Naive thymus-derived CD4-positive, alpha-beta T cell (primary cell): ENCODE measurements around the gene VRK2. TPM values are rescaled to one million over a fixed set of nuclear protein-coding genes. Genes with fewer than 3 reads are reported as not detected.

Source experiments
- ATAC-seq: fragments of 150-1000 bp; cut with Tn5 transposase; 2 replicates; pipeline ENCODE4 v1.10.0; 2021; ENCODE audit warnings: mild to moderate bottlenecking, moderate library complexity
- CTCF ChIA-PET: fragments of 350-600 bp; sonication (Branson Sonifier 250); formaldehyde crosslinking; loops from one replicate; lab custom pipeline; 2021; ENCODE audit warnings: antibody characterized with exemption; lab: Charles Lee
- POLR2A ChIA-PET: fragments of 350-600 bp; sonication (Branson Sonifier 250); formaldehyde crosslinking; loops from one replicate; lab custom pipeline; 2021; ENCODE audit warnings: antibody characterized with exemption, inconsistent platforms; lab: Charles Lee
- DNase-seq, 9 donors: peaks; one replicate each; pipeline versions ENCODE4 v3.0.0 to v3.0.0-alpha.2; 2020 to 2022; ENCODE audit warnings: mixed read lengths in 1 of 9
- H3K27ac ChIP-seq: one replicate; pipeline ENCODE4 v1.7.0; 2013; ENCODE audit warnings: mild to moderate bottlenecking, low read depth, low read length, moderate library complexity
- H3K27me3 ChIP-seq, 2 donors: one replicate each; pipeline ENCODE4 v1.7.0; 2013; ENCODE audit warnings: low read length in 2 of 2, mild to moderate bottlenecking in 2 of 2, moderate library complexity in 2 of 2; ENCODE audit not compliant: control insufficient read depth in 2 of 2, insufficient read depth in 2 of 2
- H3K36me3 ChIP-seq, 3 experiments: 1 replicate in 2 of 3; 2 replicates in 1 of 3; pipeline ENCODE4 v1.7.0; 2013; ENCODE audit warnings: low read length in 3 of 3, mild to moderate bottlenecking in 3 of 3, moderate library complexity in 1 of 3; ENCODE audit not compliant: insufficient read depth in 3 of 3, control insufficient read depth in 2 of 3
- H3K4me1 ChIP-seq, 2 donors: one replicate each; pipeline ENCODE4 v1.7.0; 2013; ENCODE audit warnings: low read length in 2 of 2, mild to moderate bottlenecking in 2 of 2, moderate library complexity in 1 of 2; ENCODE audit not compliant: control insufficient read depth in 2 of 2, insufficient read depth in 2 of 2
- H3K4me3 ChIP-seq: 2 replicates; pipeline ENCODE4 v1.7.0; 2013; ENCODE audit warnings: mild to moderate bottlenecking, low read length
- H3K9me3 ChIP-seq, 3 experiments: 1 replicate in 2 of 3; 2 replicates in 1 of 3; pipeline ENCODE4 v1.7.0; 2013; ENCODE audit warnings: low read length in 3 of 3; ENCODE audit not compliant: control insufficient read depth in 2 of 3
- H3K27ac Mint-ChIP-seq, 9 donors: one replicate each; pipeline ENCODE4 v1.8.0; 2020 to 2022; ENCODE audit warnings: mixed read lengths in 9 of 9, mild to moderate bottlenecking in 8 of 9, moderate library complexity in 5 of 9, inconsistent platforms in 2 of 9
- H3K27me3 Mint-ChIP-seq, 5 donors: one replicate each; pipeline ENCODE4 v1.8.0; 2021 to 2022; ENCODE audit warnings: mixed read lengths in 5 of 5, mild to moderate bottlenecking in 1 of 5
- H3K36me3 Mint-ChIP-seq, 5 donors: one replicate each; pipeline ENCODE4 v1.8.0; 2020 to 2022; ENCODE audit warnings: mixed read lengths in 5 of 5, mild to moderate bottlenecking in 3 of 5, inconsistent platforms in 1 of 5
- H3K4me1 Mint-ChIP-seq, 7 donors: one replicate each; pipeline ENCODE4 v1.8.0; 2020 to 2022; ENCODE audit warnings: mixed read lengths in 7 of 7, mild to moderate bottlenecking in 3 of 7, inconsistent platforms in 1 of 7
- H3K4me3 Mint-ChIP-seq, 10 donors: one replicate each; pipeline ENCODE4 v1.8.0; 2020 to 2022; ENCODE audit warnings: mild to moderate bottlenecking in 10 of 10, mixed read lengths in 10 of 10, moderate library complexity in 6 of 10, inconsistent platforms in 2 of 10
- H3K9me3 Mint-ChIP-seq, 11 donors: one replicate each; pipeline ENCODE4 v1.8.0; 2020 to 2022; ENCODE audit warnings: mixed read lengths in 11 of 11, mild to moderate bottlenecking in 4 of 11, inconsistent platforms in 1 of 11, moderate library complexity in 1 of 11
- intact Hi-C, 2 donors: fragments of 100-400 bp; cut with micrococcal nuclease; formaldehyde crosslinking; loops; one replicate each; pipeline ENCODE4 v1.15.1; 2023
- polyA plus RNA-seq, 2 donors: library from polyadenylated mRNA; unstranded; fragments of 300-500 nt; fragmentation: Illumina TruSeq; gene quantifications; one replicate each; pipeline ENCODE4 v1.2.3, GENCODE V29; 2021
- total RNA-seq, 6 experiments: library from RNA in 5 of 6; stranded (reverse) in 5 of 6; gene quantifications; 1 replicate in 5 of 6; 2 replicates in 1 of 6; pipeline ENCODE4 v1.2.3 and lab custom pipeline; 2021 to 2026

Gene VRK2
- total and polyA plus RNA-seq, 7 experiments from 2014 or later: 13.1 to 24.5 (median 15.2) TPM

- ATAC-seq (no peak), DNase-seq (no peak)
- Histone ChIP-seq H3K4me1 (peaks cover 0 to 10% of the 10 kb centered on the region in 2 donors), H3K27me3 (no peaks in the 10 kb centered on the region), H3K4me3 (no peak overlapping the region), H3K36me3 (no peaks in the 10 kb centered on the region), H3K9me3 (no peaks in the 10 kb centered on the region), H3K27ac (no peak overlapping the region)
- ChIA-PET POLR2A (interaction anchor here (0.9 kb wide), 1 partner anchor 17 kb away, joined by 3 read pairs; the partner anchor contains the start of gene VRK2), CTCF (no interaction called here)
- Mint-ChIP-seq H3K9me3 (peaks cover 0 to 6% (median 4%) of the 10 kb centered on the region in 11 donors), H3K4me3 (peak overlapping the region in 8 of 10 donors; percentile 18 to 69 (median 56)), H3K27me3 (no peaks in the 10 kb centered on the region), H3K36me3 (peaks cover 6 to 37% (median 22%) of the 10 kb centered on the region in 5 donors), H3K27ac (peak overlapping the region in 5 of 9 donors; percentile 10 to 74 (median 20)), H3K4me1 (peaks cover 24 to 55% (median 36%) of the 10 kb centered on the region in 7 donors)
- intact Hi-C loops: loop anchor here (1.0 kb wide), 2 partner anchors 16 to 17 kb away; partner anchors contain the start of gene VRK2 (in 1 of the 2)
Observed at GRCh38 chr2:58063641-58064040, 17.0 kb downstream of the VRK2 start.

- intact Hi-C loops: loop anchor here (1.0 kb wide), 2 partner anchors 17 to 18 kb away; partner anchors contain the start of gene VRK2 (in 1 of the 2)
- Mint-ChIP-seq H3K4me3 (peak overlapping the region in 8 of 10 donors; percentile 18 to 69 (median 56)), H3K27me3 (no peaks in the 10 kb centered on the region), H3K36me3 (peaks cover 9 to 38% (median 24%) of the 10 kb centered on the region in 5 donors), H3K27ac (peak overlapping the region in 6 of 9 donors; percentile 10 to 74 (median 44)), H3K4me1 (peaks cover 24 to 55% (median 36%) of the 10 kb centered on the region in 7 donors), H3K9me3 (peaks cover 0 to 11% (median 4%) of the 10 kb centered on the region in 11 donors)
- ATAC-seq: peak; percentile 63
- Histone ChIP-seq H3K36me3 (no peaks in the 10 kb centered on the region), H3K4me1 (peaks cover 0 to 10% of the 10 kb centered on the region in 2 donors), H3K4me3 (no peak overlapping the region), H3K9me3 (no peaks in the 10 kb centered on the region), H3K27me3 (no peaks in the 10 kb centered on the region), H3K27ac (no peak overlapping the region)
- ChIA-PET CTCF (no interaction called here), POLR2A (interaction anchor here (0.6 to 0.9 kb wide), 2 partner anchors 9 to 17 kb away, joined by 3 read pairs; partner anchors contain the start of gene VRK2)
- DNase-seq: peak in 3 of 9 donors; percentile 1 to 19 (median 13)
Observed at GRCh38 chr2:58064086-58064485, 17.5 kb downstream of the VRK2 start.

- CTCF ChIA-PET: no interaction called here
- peaks cover 12 to 41% (median 31%) of the 10 kb centered on the region in 5 donors for H3K36me3 Mint-ChIP-seq
- POLR2A ChIA-PET: interaction anchor here (1.1 kb wide), 1 partner anchor 19 kb away, joined by 5 read pairs; the partner anchor contains the start of gene VRK2
Observed at GRCh38 chr2:58065248-58065647, 18.6 kb downstream of the VRK2 start.

GRCh38 chr2:58067001-58067400 is 20.4 kb downstream of the VRK2 start:
- peaks cover 15 to 41% (median 34%) of the 10 kb centered on the region in 5 donors for H3K36me3 Mint-ChIP-seq
- ChIA-PET CTCF (no interaction called here), POLR2A (no interaction called here)
- DNase-seq (no peak), ATAC-seq (no peak)
- H3K9me3 ChIP-seq: no peaks in the 10 kb centered on the region
- H3K4me3 Mint-ChIP-seq: no peak overlapping the region
- no peaks in the 10 kb centered on the region for H3K27me3 Mint-ChIP-seq
- peaks cover 23 to 60% (median 47%) of the 10 kb centered on the region in 7 donors for H3K4me1 Mint-ChIP-seq
- H3K27me3 ChIP-seq: no peaks in the 10 kb centered on the region
- no peaks in the 10 kb centered on the region for H3K36me3 ChIP-seq
- no peak overlapping the region for H3K27ac Mint-ChIP-seq
- intact Hi-C loops: no loop called here
- H3K27ac ChIP-seq: no peak overlapping the region
- no peak overlapping the region for H3K4me3 ChIP-seq
- peaks cover 0 to 18% (median 4%) of the 10 kb centered on the region in 11 donors for H3K9me3 Mint-ChIP-seq
- H3K4me1 ChIP-seq: peaks cover 0 to 10% of the 10 kb centered on the region in 2 donors

More at GRCh38 chr2:58065248-58065647, 18.6 kb downstream of the VRK2 start:
- H3K4me3 ChIP-seq: no peak overlapping the region
- peaks cover 0 to 10% of the 10 kb centered on the region in 2 donors for H3K4me1 ChIP-seq
- no peaks in the 10 kb centered on the region for H3K9me3 ChIP-seq
- ATAC-seq (no peak), DNase-seq (no peak)
- no peak overlapping the region for H3K4me3 Mint-ChIP-seq
- H3K27me3 ChIP-seq: no peaks in the 10 kb centered on the region
- intact Hi-C loops: no loop called here
- H3K27me3 Mint-ChIP-seq: no peaks in the 10 kb centered on the region
- H3K4me1 Mint-ChIP-seq: peaks cover 24 to 52% (median 38%) of the 10 kb centered on the region in 7 donors
- no peaks in the 10 kb centered on the region for H3K36me3 ChIP-seq
- H3K9me3 Mint-ChIP-seq: peaks cover 0 to 18% (median 4%) of the 10 kb centered on the region in 11 donors
- no peak overlapping the region for H3K27ac Mint-ChIP-seq
- H3K27ac ChIP-seq: no peak overlapping the region

- Histone ChIP-seq H3K27ac (no peak overlapping the region), H3K4me1 (no peaks in the 10 kb centered on the region), H3K4me3 (no peak overlapping the region), H3K27me3 (no peaks in the 10 kb centered on the region), H3K9me3 (no peaks in the 10 kb centered on the region), H3K36me3 (no peaks in the 10 kb centered on the region)
- POLR2A ChIA-PET: no interaction called here
- no peaks in the 10 kb centered on the region for H3K27me3 Mint-ChIP-seq
- H3K9me3 Mint-ChIP-seq: peaks cover 0 to 18% (median 7%) of the 10 kb centered on the region in 11 donors
- no peak overlapping the region for H3K4me3 Mint-ChIP-seq
- DNase-seq (no peak), ATAC-seq (no peak)
- no peak overlapping the region for H3K27ac Mint-ChIP-seq
- peaks cover 10 to 40% (median 30%) of the 10 kb centered on the region in 7 donors for H3K4me1 Mint-ChIP-seq
- CTCF ChIA-PET: no interaction called here
- peaks cover 15 to 67% (median 48%) of the 10 kb centered on the region in 5 donors for H3K36me3 Mint-ChIP-seq
- intact Hi-C loops: no loop called here
Observed at GRCh38 chr2:58070765-58071164, 24.2 kb downstream of the VRK2 start.

GRCh38 chr2:58072102-58072501 is 25.5 kb downstream of the VRK2 start:
- no peak for ATAC-seq
- ChIA-PET POLR2A (no interaction called here), CTCF (no interaction called here)

More at GRCh38 chr2:58072102-58072501, 25.5 kb downstream of the VRK2 start:
- Mint-ChIP-seq H3K4me3 (no peak overlapping the region), H3K9me3 (peaks cover 0 to 18% (median 7%) of the 10 kb centered on the region in 11 donors), H3K4me1 (peaks cover 4 to 30% (median 19%) of the 10 kb centered on the region in 7 donors), H3K27ac (no peak overlapping the region), H3K36me3 (peaks cover 15 to 61% (median 46%) of the 10 kb centered on the region in 5 donors), H3K27me3 (no peaks in the 10 kb centered on the region)
- no peak overlapping the region for H3K27ac ChIP-seq
- H3K4me3 ChIP-seq: no peak overlapping the region
- no peaks in the 10 kb centered on the region for H3K9me3 ChIP-seq
- no peaks in the 10 kb centered on the region for H3K36me3 ChIP-seq
- no peaks in the 10 kb centered on the region for H3K4me1 ChIP-seq
- intact Hi-C loops: no loop called here
- no peaks in the 10 kb centered on the region for H3K27me3 ChIP-seq
- DNase-seq: no peak
